WI38 (cell line): ENCODE results near the gene MARCHF2.

Experiments used
- H3K4me3 ChIP-seq: 2 replicates; pipeline ENCODE4 v1.5.1; 2011; ENCODE audit warnings: low read depth, mild to moderate bottlenecking, control low read depth, low read length
- CTCF ChIP-seq: IDR thresholded peaks from 2 replicates; pipeline ENCODE4 v1.5.1; 2012; ENCODE audit warnings: low read depth, mild to moderate bottlenecking, control low read depth, low read length

MARCHF2 gene

GRCh38 chr19:8429826-8430225 lies 16.7 kb downstream of the MARCHF2 start:
- TF ChIP-seq CTCF = no peak
- no peak overlapping the region for H3K4me3 ChIP-seq

DNA sequence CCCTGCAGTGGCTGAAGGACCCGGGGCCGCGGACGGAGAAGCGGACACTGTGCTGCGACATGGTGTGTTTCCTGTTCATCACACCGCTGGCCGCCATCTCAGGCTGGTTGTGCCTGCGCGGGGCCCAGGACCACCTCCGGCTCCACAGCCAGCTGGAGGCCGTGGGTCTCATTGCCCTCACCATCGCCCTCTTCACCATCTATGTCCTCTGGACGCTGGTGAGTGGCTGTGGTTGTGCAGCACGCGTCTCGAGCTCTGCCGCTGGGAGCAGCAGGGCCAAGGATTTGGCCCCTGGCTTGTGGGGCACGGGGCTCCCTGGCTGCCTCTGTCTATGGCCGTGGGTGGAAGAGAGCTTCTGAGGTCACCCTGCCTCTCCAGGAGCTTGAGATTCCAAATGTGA lies 17.5 kb downstream of the MARCHF2 start:
- no peak for TF ChIP-seq CTCF
- no peak overlapping the region for H3K4me3 ChIP-seq

DNA sequence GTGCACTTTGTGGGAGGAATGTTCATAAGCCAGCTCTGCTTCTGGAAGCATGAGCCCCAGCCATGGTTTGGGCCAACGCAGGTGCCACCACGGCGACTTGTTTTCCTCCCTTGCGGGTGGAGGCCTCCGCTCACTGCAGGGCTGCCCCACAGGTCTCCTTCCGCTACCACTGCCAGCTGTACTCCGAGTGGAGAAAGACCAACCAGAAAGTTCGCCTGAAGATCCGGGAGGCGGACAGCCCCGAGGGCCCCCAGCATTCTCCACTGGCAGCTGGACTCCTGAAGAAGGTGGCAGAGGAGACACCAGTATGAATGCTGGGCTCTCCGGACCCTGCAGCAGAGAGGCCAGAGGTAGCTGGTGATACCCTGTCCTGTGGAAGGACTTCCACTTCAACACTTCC lies 25.1 kb downstream of the MARCHF2 start:
- no peak overlapping the region for H3K4me3 ChIP-seq
- TF ChIP-seq CTCF = no peak

- TF ChIP-seq CTCF = no peak
- H3K4me3 ChIP-seq = no peak overlapping the region
These were observed 28.8 kb downstream of the MARCHF2 start for GRCh38 chr19:8441725-8442544.

DNA sequence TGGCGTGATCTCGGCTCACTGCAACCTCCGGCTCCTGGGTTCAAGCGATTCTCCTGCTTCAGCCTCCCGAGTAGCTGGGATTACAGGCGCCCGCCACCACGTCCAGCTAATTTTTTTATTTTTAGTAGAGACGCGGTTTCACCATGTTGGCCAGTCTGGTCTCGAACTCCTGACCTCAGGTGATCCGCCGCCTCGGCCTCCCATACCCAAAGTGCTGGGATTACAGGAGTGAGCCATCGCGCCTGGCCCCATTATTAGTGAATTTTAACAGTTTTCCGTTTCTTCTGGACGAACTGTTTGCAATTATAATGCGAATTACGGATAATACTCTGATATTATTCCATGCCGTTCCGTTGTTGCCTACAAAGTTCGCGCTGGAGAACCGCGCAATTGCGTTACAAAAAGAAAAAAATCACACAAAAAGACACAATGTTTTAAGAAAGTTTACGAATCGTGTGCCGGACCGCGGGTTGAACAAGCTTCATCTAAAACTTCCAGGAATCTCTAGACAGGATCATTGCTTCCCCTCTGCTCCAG lies 31.1 kb downstream of the MARCHF2 start:
- peak overlapping the region; percentile 96 for H3K4me3 ChIP-seq

DNA sequence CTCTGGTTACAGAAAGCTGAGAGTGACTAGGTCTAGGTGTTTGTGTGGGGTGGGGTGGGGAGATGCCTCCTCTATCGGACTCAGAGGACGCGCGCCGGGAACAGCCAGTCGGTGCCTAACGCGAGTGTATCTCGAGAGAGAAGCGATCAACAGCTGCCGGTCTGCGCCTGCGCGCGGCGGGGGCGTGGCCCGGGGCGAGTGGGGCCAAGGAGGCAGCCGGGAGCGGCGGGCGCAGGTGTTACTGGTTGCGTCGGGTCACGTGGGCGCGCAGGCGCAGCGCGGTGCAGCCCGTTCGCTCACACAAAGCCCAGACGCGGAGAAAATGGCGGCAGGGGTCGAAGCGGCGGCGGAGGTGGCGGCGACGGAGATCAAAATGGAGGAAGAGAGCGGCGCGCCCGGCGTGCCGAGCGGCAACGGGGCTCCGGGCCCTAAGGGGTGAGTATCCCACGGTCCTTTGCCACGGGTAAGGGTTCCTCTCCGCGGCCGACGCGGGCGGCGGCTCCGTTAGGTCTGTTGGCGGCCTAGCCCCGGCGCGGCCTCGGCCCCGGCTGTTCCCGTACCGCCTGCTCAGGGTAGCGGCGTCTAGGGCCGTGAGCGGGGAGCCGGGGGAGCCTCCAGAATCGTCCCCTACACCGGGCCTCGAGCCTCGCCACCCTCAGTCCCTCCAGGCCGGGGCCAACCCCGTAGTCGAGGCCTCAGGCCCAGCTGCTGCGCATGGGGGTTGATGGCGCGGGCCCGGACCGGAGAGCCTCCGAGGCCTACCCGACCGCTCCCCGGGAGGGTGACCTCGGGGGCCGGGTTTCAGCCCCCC lies 31.8 kb downstream of the MARCHF2 start, which contains the start of gene HNRNPM:
HNRNPM (plus strand) TSS at position 299 of the 811 bp plus-strand sequence; CDS start at position 323, 24 bp downstream.
- H3K4me3 ChIP-seq = peak within 1 kb of the TSS; percentile 96
- TF ChIP-seq CTCF = no peak

GRCh38 chr19:8445488-8446001 lies 32.4 kb downstream of the MARCHF2 start:
- H3K4me3 ChIP-seq = peak overlapping the region; percentile 96
- no peak for TF ChIP-seq CTCF
